Kidney glomerular epithelial cell (primary cell): Measurements from ENCODE around the gene ZNF223.

Experiments
- DNase-seq: peaks from one replicate; lab custom pipeline; 2025; lab: John Stamatoyannopoulos, UW

The ZNF223 gene

DNA sequence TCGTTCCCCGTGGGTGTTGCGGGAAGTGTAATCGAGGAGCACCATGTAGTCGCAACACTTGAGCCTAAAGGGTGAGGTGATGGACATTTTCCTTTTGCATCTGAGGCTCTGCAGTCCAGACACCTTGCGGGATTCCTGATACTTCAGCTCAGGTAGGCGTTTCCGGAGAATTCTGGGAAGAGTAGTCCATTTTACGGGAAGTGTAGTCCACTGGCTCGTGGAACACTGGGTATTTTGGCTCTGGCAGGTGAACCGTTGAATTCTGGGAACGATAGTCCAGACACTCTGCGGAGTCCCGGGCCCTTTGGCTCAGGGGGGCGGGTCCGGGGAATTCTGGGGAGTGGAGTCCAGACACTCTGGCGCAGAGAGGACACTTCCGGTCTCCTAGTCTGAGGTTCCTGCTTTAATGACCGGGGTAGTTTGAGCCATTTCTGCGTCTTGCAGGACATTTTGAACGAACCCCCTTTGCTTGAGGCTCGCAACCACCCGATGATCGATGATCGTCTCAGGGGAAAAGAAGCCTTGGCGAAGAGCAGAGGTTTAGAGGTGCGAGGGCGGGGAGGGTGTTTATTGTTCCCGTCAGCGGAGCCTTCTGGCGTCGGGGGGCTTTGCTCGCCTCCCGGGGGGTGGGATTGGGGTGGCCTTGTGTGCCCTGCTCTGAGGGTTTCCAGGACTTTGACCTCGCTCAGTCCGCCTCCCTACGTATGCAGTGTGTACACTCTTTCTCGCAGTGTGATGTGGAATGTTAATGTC, at the start of gene ZNF223:
TSS of gene ZNF223 (plus strand) at position 387 of the 753 bp plus-strand sequence. CDS start 3,141 bp downstream, outside the sequence.
- peak; percentile 97 for DNase-seq

- no peak for DNase-seq
Measured at GRCh38 chr19:44002212-44002565, 49.6 kb upstream of the ZNF223 start.

- peak; percentile 98 for DNase-seq
Measured at GRCh38 chr19:44002566-44003460, 49.0 kb upstream of the ZNF223 start, which contains the start of gene ZNF230. Gene ZNF230, plus strand, starts transcription at chr19:44002957. Its CDS starts 4,122 bp downstream, at chr19:44007079.

GRCh38 chr19:44003461-44004009, 48.3 kb upstream of the ZNF223 start:
- DNase-seq, result peak; percentile 38

DNA sequence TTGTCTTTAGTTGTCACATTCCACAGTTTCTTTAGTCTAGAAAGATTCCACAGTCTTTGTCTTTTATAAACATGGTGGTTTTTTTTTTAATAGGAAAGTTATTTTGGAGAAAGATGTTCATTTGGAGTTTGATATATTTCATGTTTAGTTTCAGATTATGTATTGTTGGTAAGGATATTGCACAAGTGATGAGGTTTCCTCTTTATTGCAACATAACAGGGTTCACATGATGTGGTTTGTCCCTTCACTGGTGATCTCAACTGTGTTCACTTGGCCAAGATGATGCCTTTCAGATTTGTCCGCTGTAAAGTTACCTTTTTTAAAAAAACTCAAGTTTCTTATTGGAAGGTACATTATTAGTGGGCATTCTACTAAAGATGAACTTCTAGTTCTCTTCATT, 45.9 kb upstream of the ZNF223 start:
- no peak for DNase-seq

- no peak for DNase-seq
Measured at GRCh38 chr19:44007473-44007872, 44.4 kb upstream of the ZNF223 start.

- DNase-seq, result no peak
Measured at GRCh38 chr19:44010468-44010867, 41.4 kb upstream of the ZNF223 start.

GRCh38 chr19:44019498-44019897, 32.3 kb upstream of the ZNF223 start:
- DNase-seq, result no peak

DNA sequence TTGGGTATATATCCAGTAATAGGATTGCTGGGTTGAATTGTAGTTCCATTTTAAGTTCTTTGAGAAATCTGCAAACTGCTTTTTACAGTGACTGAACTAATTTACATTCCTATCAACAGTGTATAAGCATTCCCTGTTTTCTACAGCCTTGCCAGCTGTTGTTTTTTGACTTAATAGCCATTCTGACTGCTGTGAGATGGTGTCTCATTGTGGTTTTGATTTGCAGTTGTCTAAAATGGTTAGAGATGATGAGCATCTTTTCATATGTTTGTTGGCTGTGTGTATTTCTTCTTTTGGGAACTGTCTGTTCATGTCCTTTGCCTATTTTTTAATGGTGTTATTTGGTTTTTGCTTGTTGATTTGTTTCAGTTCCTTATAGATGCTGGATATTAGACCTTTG, 30.6 kb upstream of the ZNF223 start:
- DNase-seq, result no peak

GRCh38 chr19:44024900-44025216, 27.0 kb upstream of the ZNF223 start:
- DNase-seq, result no peak

- DNase-seq, result peak; percentile 86
Measured at GRCh38 chr19:44025217-44025936, 26.5 kb upstream of the ZNF223 start, which contains the start of gene ZNF222. Gene ZNF222, plus strand, starts transcription at chr19:44025379. Its CDS starts 58 bp downstream, at chr19:44025437.

- no peak for DNase-seq
Measured at GRCh38 chr19:44026622-44027021, 25.2 kb upstream of the ZNF223 start.

DNA sequence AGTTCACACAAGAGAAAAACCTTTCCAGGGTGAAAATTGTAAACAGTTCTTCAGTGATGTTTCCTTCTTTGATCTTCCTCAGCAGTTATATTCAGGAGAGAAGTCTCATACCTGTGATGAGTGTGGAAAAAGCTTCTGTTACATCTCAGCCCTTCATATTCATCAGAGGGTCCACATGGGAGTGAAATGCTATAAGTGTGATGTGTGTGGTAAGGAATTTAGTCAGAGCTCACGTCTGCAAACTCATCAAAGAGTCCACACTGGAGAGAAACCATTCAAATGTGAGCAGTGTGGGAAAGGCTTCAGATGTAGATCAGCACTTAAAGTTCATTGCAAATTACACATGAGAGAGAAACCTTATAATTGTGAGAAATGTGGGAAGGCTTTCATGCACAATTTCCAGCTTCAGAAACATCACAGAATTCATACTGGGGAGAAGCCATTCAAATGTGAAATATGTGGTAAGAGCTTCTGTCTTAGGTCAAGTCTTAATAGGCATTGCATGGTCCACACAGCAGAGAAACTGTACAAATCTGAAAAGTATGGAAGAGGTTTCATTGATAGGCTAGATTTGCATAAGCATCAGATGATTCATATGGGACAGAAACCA, 19.7 kb upstream of the ZNF223 start:
- DNase-seq, result no peak

GRCh38 chr19:44042147-44042546, 9.7 kb upstream of the ZNF223 start:
- DNase-seq, result no peak

DNA sequence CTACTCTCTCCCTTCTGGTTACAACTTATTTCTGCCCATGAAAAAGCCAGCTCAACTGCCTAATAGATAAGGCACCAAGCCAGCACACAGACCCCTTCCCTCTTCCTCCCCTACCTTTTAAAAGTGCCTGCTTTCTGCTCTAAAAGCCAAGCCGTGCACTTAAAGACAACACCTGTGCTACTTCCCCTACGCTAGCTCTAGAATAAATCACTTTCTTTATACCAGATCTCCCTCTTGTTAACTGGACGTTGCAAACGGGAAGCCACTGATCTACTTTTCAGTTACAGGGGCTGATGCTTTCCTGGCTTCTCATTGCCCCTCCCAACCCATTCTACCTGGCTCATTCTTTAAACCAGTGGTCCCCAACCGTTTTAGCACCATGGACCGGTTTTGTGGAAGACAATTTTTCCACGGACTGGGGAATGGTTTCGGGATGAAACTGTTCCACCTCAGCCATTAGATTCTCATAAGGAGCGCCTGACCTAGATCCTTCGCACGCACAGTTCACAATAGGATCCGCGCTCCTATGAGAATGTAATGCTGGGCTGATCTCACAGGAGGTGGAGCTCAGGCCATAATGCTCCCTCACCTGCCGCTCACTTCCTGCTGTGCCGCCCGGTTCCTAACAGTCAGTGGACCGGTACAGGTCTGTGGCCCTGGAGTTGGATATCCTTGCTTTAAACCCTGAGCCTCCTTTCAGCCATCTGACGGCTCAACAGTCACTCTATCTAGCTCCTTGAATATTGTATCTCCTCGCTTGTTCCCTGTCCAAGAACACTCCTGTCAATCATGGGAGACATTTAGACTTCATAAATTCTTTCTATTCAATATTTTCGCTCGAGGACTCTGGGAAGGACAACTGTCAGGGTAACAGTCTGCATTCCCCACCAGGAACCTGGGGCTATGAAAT, 841 bp upstream of the ZNF223 start:
- DNase-seq, result no peak

GRCh38 chr19:44055870-44056269, 4.0 kb downstream of the ZNF223 start:
- DNase-seq, result no peak

- no peak for DNase-seq
Measured at GRCh38 chr19:44059229-44059628, 7.4 kb downstream of the ZNF223 start.

GRCh38 chr19:44061038-44061437, 9.2 kb downstream of the ZNF223 start:
- DNase-seq, result no peak

DNA sequence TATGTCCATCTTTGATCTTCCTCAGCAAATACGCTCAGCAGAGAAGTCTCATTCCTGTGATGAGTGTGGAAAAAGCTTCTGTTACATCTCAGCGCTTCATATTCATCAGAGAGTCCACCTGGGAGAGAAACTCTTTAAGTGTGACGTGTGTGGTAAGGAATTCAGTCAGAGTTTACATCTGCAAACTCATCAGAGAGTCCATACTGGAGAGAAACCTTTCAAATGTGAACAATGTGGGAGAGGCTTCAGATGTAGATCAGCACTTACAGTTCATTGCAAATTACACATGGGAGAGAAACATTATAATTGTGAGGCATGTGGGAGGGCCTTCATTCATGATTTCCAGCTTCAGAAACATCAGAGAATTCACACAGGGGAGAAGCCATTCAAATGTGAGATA, 14.5 kb downstream of the ZNF223 start:
- no peak for DNase-seq

GRCh38 chr19:44069415-44069814, 17.6 kb downstream of the ZNF223 start:
- no peak for DNase-seq
